GM23338 (cell line): ENCODE data around the gene RPL12. TPM values are rescaled to one million over a fixed set of nuclear protein-coding genes. Genes with fewer than 3 reads are reported as not detected.

Source experiments
- ATAC-seq: fragments of 200-7000 bp; cut with Tn5 transposase; 3 replicates; pipeline ENCODE4 v1.9.1; 2020
- DNase-seq: peaks from one replicate; pipeline ENCODE4 v3.0.0-alpha.2; 2015; ENCODE audit warnings: low spot score
- H2AFZ ChIP-seq: fragments of 200-600 bp; sonication (generic); 2 replicates; pipeline ENCODE4 v1.8.0; 2016; ENCODE audit warnings: antibody characterized with exemption, mild to moderate bottlenecking, moderate library complexity
- H3F3A ChIP-seq: fragments of 200-600 bp; sonication (generic); replicated peaks from 2 replicates; pipeline ENCODE4 v1.8.0; 2017; ENCODE audit warnings: antibody characterized with exemption, mixed run types, low read depth
- H3K27ac ChIP-seq: fragments of 200-600 bp; sonication (generic); 2 replicates; pipeline ENCODE4 v1.6.1; 2016; ENCODE audit warnings: low read depth
- H3K27me3 ChIP-seq: fragments of 200-600 bp; sonication (generic); 2 replicates; pipeline ENCODE4 v1.8.0; 2016; ENCODE audit warnings: mild to moderate bottlenecking, mixed run types, moderate library complexity; ENCODE audit not compliant: insufficient read depth
- H3K36me3 ChIP-seq: fragments of 200-600 bp; sonication (generic); 2 replicates; pipeline ENCODE4 v1.8.0; 2016; ENCODE audit warnings: mild to moderate bottlenecking; ENCODE audit not compliant: insufficient read depth
- H3K4me1 ChIP-seq: fragments of 200-600 bp; sonication (generic); 2 replicates; pipeline ENCODE4 v1.8.0; 2016; ENCODE audit warnings: mild to moderate bottlenecking, moderate library complexity; ENCODE audit not compliant: insufficient read depth
- H3K4me2 ChIP-seq: fragments of 200-600 bp; sonication (generic); 2 replicates; pipeline ENCODE4 v1.7.1; 2017; ENCODE audit warnings: mixed run types
- H3K4me3 ChIP-seq: fragments of 200-600 bp; sonication (generic); 2 replicates; pipeline ENCODE4 v1.6.1; 2016; ENCODE audit warnings: mixed run types
- H3K79me2 ChIP-seq: fragments of 200-600 bp; sonication (generic); replicated peaks from 2 replicates; pipeline ENCODE4 v1.8.0; 2017; ENCODE audit warnings: mild to moderate bottlenecking; ENCODE audit not compliant: insufficient read depth
- H3K9me2 ChIP-seq: fragments of 200-600 bp; sonication (generic); 2 replicates; pipeline ENCODE4 v1.8.0; 2017; ENCODE audit not compliant: insufficient read depth
- H4K20me1 ChIP-seq: fragments of 200-600 bp; sonication (generic); replicated peaks from 2 replicates; pipeline ENCODE4 v1.8.0; 2017; ENCODE audit warnings: mild to moderate bottlenecking; ENCODE audit not compliant: insufficient read depth
- H3K27ac Mint-ChIP-seq: 2 replicates; pipeline ENCODE4 v1.8.0; 2020; ENCODE audit warnings: inconsistent platforms, mild to moderate bottlenecking, moderate library complexity, mixed read lengths
- H3K27me3 Mint-ChIP-seq: 3 replicates; pipeline ENCODE4 v1.8.0; 2022; ENCODE audit warnings: low read depth, mild to moderate bottlenecking, moderate library complexity, mixed read lengths, inconsistent platforms; ENCODE audit not compliant: insufficient read depth, poor library complexity
- H3K36me3 Mint-ChIP-seq: 3 replicates; pipeline ENCODE4 v1.8.0; 2021; ENCODE audit warnings: low read depth, mild to moderate bottlenecking, inconsistent platforms, moderate library complexity, mixed read lengths
- H3K4me1 Mint-ChIP-seq: 3 replicates; pipeline ENCODE4 v1.8.0; 2020; ENCODE audit warnings: mild to moderate bottlenecking, inconsistent platforms, mixed read lengths
- H3K4me3 Mint-ChIP-seq: 3 replicates; pipeline ENCODE4 v1.8.0; 2021; ENCODE audit warnings: moderate library complexity, mild to moderate bottlenecking, inconsistent platforms, mixed read lengths
- H3K9me3 Mint-ChIP-seq: 3 replicates; pipeline ENCODE4 v1.8.0; 2020; ENCODE audit warnings: moderate library complexity, mild to moderate bottlenecking, inconsistent platforms, mixed read lengths
- CREB1 ChIP-seq: fragments of 250-450 bp; sonication (Bioruptor Pico); IDR thresholded peaks from 2 replicates; pipeline ENCODE4 v1.5.0; 2020; ENCODE audit warnings: low read depth, mild to moderate bottlenecking, moderate library complexity
- ETS1 ChIP-seq: IDR thresholded peaks from 2 replicates; pipeline ENCODE4 v1.6.1; 2016; ENCODE audit warnings: antibody characterized with exemption
- EZH2 ChIP-seq: fragments of 200-600 bp; sonication (generic); IDR thresholded peaks from one replicate; pipeline ENCODE4 v1.8.0; 2017; ENCODE audit warnings: antibody characterized with exemption, mild to moderate bottlenecking, low read depth; ENCODE audit not compliant: unreplicated experiment
- EZH2phosphoT487 ChIP-seq: fragments of 200-600 bp; sonication (generic); IDR thresholded peaks from one replicate; pipeline ENCODE4 v1.8.1; 2018; ENCODE audit warnings: antibody characterized with exemption; ENCODE audit not compliant: unreplicated experiment
- JUNB ChIP-seq: IDR thresholded peaks from one replicate; pipeline ENCODE4 v1.6.1; 2016; ENCODE audit warnings: antibody characterized with exemption; ENCODE audit not compliant: unreplicated experiment
- POLR2AphosphoS5 ChIP-seq: IDR thresholded peaks from 2 replicates; pipeline ENCODE4 v1.6.1; 2016; ENCODE audit warnings: antibody characterized with exemption, low read depth
- STAT1 ChIP-seq: IDR thresholded peaks from one replicate; pipeline ENCODE4 v1.6.1; 2016; ENCODE audit warnings: antibody characterized with exemption; ENCODE audit not compliant: unreplicated experiment
- ZNF114 ChIP-seq: fragments of 250-450 bp; sonication (Bioruptor Pico); IDR thresholded peaks from 2 replicates; pipeline ENCODE4 v1.5.0; 2020; ENCODE audit warnings: mild to moderate bottlenecking, moderate library complexity
- ZNF331 ChIP-seq: fragments of 250-450 bp; sonication (Bioruptor Pico); IDR thresholded peaks from 2 replicates; pipeline ENCODE4 v1.5.0; 2020; ENCODE audit warnings: low read depth, mild to moderate bottlenecking, moderate library complexity
- ZNF462 ChIP-seq: fragments of 250-450 bp; sonication (Bioruptor Pico); IDR thresholded peaks from 2 replicates; pipeline ENCODE4 v1.5.0; 2020; ENCODE audit warnings: mild to moderate bottlenecking, moderate library complexity
- polyA plus RNA-seq: library from polyadenylated mRNA; unstranded; fragments of >200 nt; fragmentation: Nextera tagmentation; extraction: Ambion mirVana; gene quantifications from 2 replicates; pipeline ENCODE4 v1.2.1, GENCODE V29; 2016
- total RNA-seq: library from RNA; depleted of rRNA; stranded (reverse); fragments of >200 nt; shearing (Covaris generic); gene quantifications from 2 replicates; pipeline ENCODE4 v1.2.3, GENCODE V29; 2014
- TF ChIP-seq, protein P1 (sequence below), 2 experiments: fragments of 200-600 bp in 1 of 2; sonication (generic) in 1 of 2; conservative IDR thresholded peaks; 2 replicates each; pipeline versions ENCODE4 v1.5.1 to v1.6.1; 2016 to 2017; ENCODE audit warnings: antibody characterized with exemption in 2 of 2, low read depth in 2 of 2, mild to moderate bottlenecking in 2 of 2, moderate library complexity in 1 of 2

Gene RPL12
- total and polyA plus RNA-seq, 2 experiments from 2014 or later, result 2,121 to 2,596 TPM

- H3K79me2 ChIP-seq, result no peaks in the 10 kb centered on the region
- H3K27ac ChIP-seq, result no peak overlapping the region
- H3K36me3 ChIP-seq, result peaks cover 6% of the 10 kb centered on the region
- H4K20me1 ChIP-seq, result no peaks in the 10 kb centered on the region
- no peak overlapping the region for H3K4me3 ChIP-seq
- H2AFZ ChIP-seq, result no peak overlapping the region
- Mint-ChIP-seq H3K36me3 (peaks cover 33% of the 10 kb centered on the region), H3K9me3 (no peaks in the 10 kb centered on the region), H3K27ac (no peak overlapping the region), H3K4me3 (no peak overlapping the region), H3K4me1 (no peaks in the 10 kb centered on the region), H3K27me3 (no peaks in the 10 kb centered on the region)
- H3K4me1 ChIP-seq, result no peaks in the 10 kb centered on the region
- no peaks in the 10 kb centered on the region for H3K9me2 ChIP-seq
- TF ChIP-seq JUNB, result no peak
- H3K4me2 ChIP-seq, result no peak overlapping the region
- no peaks in the 10 kb centered on the region for H3F3A ChIP-seq
- ATAC-seq, result no peak
- DNase-seq, result no peak
- no peaks in the 10 kb centered on the region for H3K27me3 ChIP-seq
Measured at GRCh38 chr9:127463911-127464310, 12.7 kb upstream of the RPL12 start.

GRCh38 chr9:127463382-127463781, 12.2 kb upstream of the RPL12 start:
- Mint-ChIP-seq H3K27ac (no peak overlapping the region), H3K4me3 (no peak overlapping the region), H3K36me3 (peaks cover 31% of the 10 kb centered on the region), H3K27me3 (no peaks in the 10 kb centered on the region), H3K9me3 (no peaks in the 10 kb centered on the region), H3K4me1 (no peaks in the 10 kb centered on the region)
- ATAC-seq, result no peak
- Histone ChIP-seq H2AFZ (no peak overlapping the region), H3K79me2 (no peaks in the 10 kb centered on the region), H3K27ac (no peak overlapping the region), H3F3A (no peaks in the 10 kb centered on the region), H3K4me1 (no peaks in the 10 kb centered on the region), H3K9me2 (no peaks in the 10 kb centered on the region), H4K20me1 (no peaks in the 10 kb centered on the region), H3K36me3 (peaks cover 9% of the 10 kb centered on the region; the same call in 1 of the 2 replicates), H3K4me2 (no peak overlapping the region), H3K4me3 (no peak overlapping the region), H3K27me3 (no peaks in the 10 kb centered on the region)
- DNase-seq, result no peak
- TF ChIP-seq ETS1 (no peak), ZNF114 (CRISPR knock-in tag) (no peak), POLR2AphosphoS5 (no peak), ZNF331 (CRISPR knock-in tag) (no peak), CREB1 (CRISPR knock-in tag) (no peak), EZH2phosphoT487 (no peak), EZH2 (no peak), ZNF462 (CRISPR knock-in tag) (no peak), STAT1 (no peak)
- TF ChIP-seq, protein P1, sequence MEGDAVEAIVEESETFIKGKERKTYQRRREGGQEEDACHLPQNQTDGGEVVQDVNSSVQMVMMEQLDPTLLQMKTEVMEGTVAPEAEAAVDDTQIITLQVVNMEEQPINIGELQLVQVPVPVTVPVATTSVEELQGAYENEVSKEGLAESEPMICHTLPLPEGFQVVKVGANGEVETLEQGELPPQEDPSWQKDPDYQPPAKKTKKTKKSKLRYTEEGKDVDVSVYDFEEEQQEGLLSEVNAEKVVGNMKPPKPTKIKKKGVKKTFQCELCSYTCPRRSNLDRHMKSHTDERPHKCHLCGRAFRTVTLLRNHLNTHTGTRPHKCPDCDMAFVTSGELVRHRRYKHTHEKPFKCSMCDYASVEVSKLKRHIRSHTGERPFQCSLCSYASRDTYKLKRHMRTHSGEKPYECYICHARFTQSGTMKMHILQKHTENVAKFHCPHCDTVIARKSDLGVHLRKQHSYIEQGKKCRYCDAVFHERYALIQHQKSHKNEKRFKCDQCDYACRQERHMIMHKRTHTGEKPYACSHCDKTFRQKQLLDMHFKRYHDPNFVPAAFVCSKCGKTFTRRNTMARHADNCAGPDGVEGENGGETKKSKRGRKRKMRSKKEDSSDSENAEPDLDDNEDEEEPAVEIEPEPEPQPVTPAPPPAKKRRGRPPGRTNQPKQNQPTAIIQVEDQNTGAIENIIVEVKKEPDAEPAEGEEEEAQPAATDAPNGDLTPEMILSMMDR (conservative IDR thresholded peaks at IDR 0.05; ENCODE audit: low read depth in 2 of 2), result no peak
